Mesodermal cell (in vitro differentiated cells): ENCODE measurements around the gene HSDL1.
A peak's percentile ranks its signal among the peaks of the same experiment; 100 is the strongest.

Experiments
- H3K27ac ChIP-seq: 2 replicates; pipeline ENCODE4 v1.7.0; 2013; ENCODE audit warnings: mild to moderate bottlenecking, low read depth, low read length, moderate library complexity; ENCODE audit not compliant: severe bottlenecking
- H3K36me3 ChIP-seq: 2 replicates; pipeline ENCODE4 v1.7.1; 2013; ENCODE audit warnings: mild to moderate bottlenecking, low read length, moderate library complexity; ENCODE audit not compliant: control insufficient read depth, insufficient read depth
- H3K4me1 ChIP-seq: one replicate; pipeline ENCODE4 v1.7.1; 2013; ENCODE audit warnings: mild to moderate bottlenecking, low read length; ENCODE audit not compliant: insufficient read depth, control insufficient read depth, poor library complexity, severe bottlenecking
- H3K4me3 ChIP-seq: 2 replicates; pipeline ENCODE4 v1.7.0; 2013; ENCODE audit warnings: low read length, control low read depth, mild to moderate bottlenecking; ENCODE audit not compliant: insufficient read depth, poor library complexity, severe bottlenecking; ENCODE audit errors: extremely low read depth
- H3K9me3 ChIP-seq: 2 replicates; pipeline ENCODE4 v1.7.1; 2013; ENCODE audit warnings: mild to moderate bottlenecking, low read length, moderate library complexity; ENCODE audit not compliant: control insufficient read depth
- WGBS, 2 experiments: methylation state at CpG; one replicate each; pipeline ENCODE4 v1.1.5; 2013; ENCODE audit warnings: missing lambda C conversion rate in 2 of 2; ENCODE audit not compliant: insufficient coverage in 2 of 2; 5-methylcytosine and 5-hydroxymethylcytosine counted together

Gene HSDL1

GRCh38 chr16:84155771-84156170 is 10.8 kb upstream of the HSDL1 start:
- Histone ChIP-seq H3K4me1 (no peaks in the 10 kb centered on the region), H3K36me3 (no peaks in the 10 kb centered on the region), H3K4me3 (no peak overlapping the region), H3K9me3 (no peaks in the 10 kb centered on the region), H3K27ac (no peak overlapping the region)
- WGBS, 2 experiments = 90% methylated on average over 3 to 5 of the region's 6 CpGs

GRCh38 chr16:84155226-84155625 is 10.2 kb upstream of the HSDL1 start:
- Histone ChIP-seq H3K36me3 (no peaks in the 10 kb centered on the region), H3K4me1 (no peaks in the 10 kb centered on the region), H3K27ac (no peak overlapping the region), H3K4me3 (no peak overlapping the region), H3K9me3 (no peaks in the 10 kb centered on the region)
- WGBS, 2 experiments = 97 to 100% methylated on average over 4 of the region's 4 CpGs

GRCh38 chr16:84153660-84154214 is 8.8 kb upstream of the HSDL1 start:
- Histone ChIP-seq H3K36me3 (no peaks in the 10 kb centered on the region), H3K4me1 (no peaks in the 10 kb centered on the region), H3K4me3 (no peak overlapping the region), H3K27ac (no peak overlapping the region), H3K9me3 (no peaks in the 10 kb centered on the region)
- WGBS, 2 experiments = 61 to 75% methylated on average over 7 to 8 of the region's 8 CpGs

GRCh38 chr16:84150926-84151325 is 5.9 kb upstream of the HSDL1 start:
- 71 to 90% methylated on average over 2 of the region's 3 CpGs for WGBS, 2 experiments
- Histone ChIP-seq H3K36me3 (no peaks in the 10 kb centered on the region), H3K4me1 (no peaks in the 10 kb centered on the region), H3K27ac (no peak overlapping the region), H3K4me3 (no peak overlapping the region), H3K9me3 (no peaks in the 10 kb centered on the region)

GRCh38 chr16:84144209-84144858 is 643 bp downstream of the HSDL1 start:
- Histone ChIP-seq H3K27ac (peak overlapping the region; percentile 80), H3K4me1 (peaks cover 6% of the 10 kb centered on the region), H3K36me3 (peaks cover 7% of the 10 kb centered on the region), H3K9me3 (no peaks in the 10 kb centered on the region), H3K4me3 (peak overlapping the region; percentile 98)
- 0 to 4% methylated on average over 10 to 16 of the region's 39 CpGs for WGBS, 2 experiments

- H3K27ac ChIP-seq = no peak overlapping the region
- no peaks in the 10 kb centered on the region for H3K9me3 ChIP-seq
- WGBS, 2 experiments = 19% methylated on average over 9 of the region's 13 CpGs; no CpG with 5 or more reads in 1 of the 2 experiments
Observed at GRCh38 chr16:84143784-84144199, 1.2 kb downstream of the HSDL1 start.

GRCh38 chr16:84143081-84143480 is 1.9 kb downstream of the HSDL1 start:
- Histone ChIP-seq H3K27ac (no peak overlapping the region), H3K36me3 (peaks cover 7% of the 10 kb centered on the region), H3K9me3 (no peaks in the 10 kb centered on the region), H3K4me3 (no peak overlapping the region), H3K4me1 (peaks cover 16% of the 10 kb centered on the region)
- WGBS, 2 experiments = 100% methylated on average over 1 of the region's 1 CpG; no CpG with 5 or more reads in 1 of the 2 experiments

More at GRCh38 chr16:84143784-84144199, 1.2 kb downstream of the HSDL1 start:
- Histone ChIP-seq H3K4me1 (peaks cover 11% of the 10 kb centered on the region), H3K36me3 (peaks cover 7% of the 10 kb centered on the region), H3K4me3 (peak overlapping the region; percentile 98)

- Histone ChIP-seq H3K9me3 (no peaks in the 10 kb centered on the region), H3K36me3 (peaks cover 7% of the 10 kb centered on the region), H3K4me3 (no peak overlapping the region), H3K27ac (no peak overlapping the region), H3K4me1 (peaks cover 22% of the 10 kb centered on the region)
- WGBS, 2 experiments = 72 to 80% methylated on average over 11 to 12 of the region's 13 CpGs
Observed at GRCh38 chr16:84141143-84141670, 3.8 kb downstream of the HSDL1 start.

GRCh38 chr16:84139628-84140258 is 5.2 kb downstream of the HSDL1 start:
- H3K27ac ChIP-seq = peak overlapping the region; percentile 16
- peaks cover 7% of the 10 kb centered on the region for H3K36me3 ChIP-seq
- H3K4me1 ChIP-seq = peaks cover 25% of the 10 kb centered on the region
- no peak overlapping the region for H3K4me3 ChIP-seq
- H3K9me3 ChIP-seq = no peaks in the 10 kb centered on the region
- 87 to 95% methylated on average over 5 of the region's 6 CpGs for WGBS, 2 experiments

GRCh38 chr16:84138824-84139627 is 6.0 kb downstream of the HSDL1 start:
- 54 to 61% methylated on average over 13 to 14 of the region's 14 CpGs for WGBS, 2 experiments
- H3K9me3 ChIP-seq = no peaks in the 10 kb centered on the region
- H3K4me1 ChIP-seq = peaks cover 25% of the 10 kb centered on the region
- H3K36me3 ChIP-seq = peaks cover 9% of the 10 kb centered on the region
- no peak overlapping the region for H3K4me3 ChIP-seq
- peak overlapping the region; percentile 59 for H3K27ac ChIP-seq
